HG03097 (cell line): Measurements from ENCODE around the gene ETFB.

ENCODE experiments used
- ATAC-seq: cut with Tn5 transposase; IDR thresholded peaks from one replicate; pipeline ENCODE4 v1.9.1; 2021; ENCODE audit not compliant: unreplicated experiment, low FRiP score

Gene ETFB

GRCh38 chr19:51297406-51297805 is 68.8 kb downstream of the ETFB start:
- ATAC-seq, result no peak

- no peak for ATAC-seq
These were observed 69.7 kb downstream of the ETFB start for GRCh38 chr19:51296336-51297093.

GRCh38 chr19:51295382-51296126 is 70.6 kb downstream of the ETFB start:
- no peak for ATAC-seq
